ENCODE data around the gene ADAM17.
A peak's percentile ranks its signal among the peaks of the same experiment; 100 is the strongest.
"Not testable (repeated sequence)": the region's sequence is repeated elsewhere in the genome, so short reads cannot be mapped to it uniquely, and the experiment has no call there.

ADAM17 gene

GRCh38 chr2:9555297-9556120, at the start of gene ADAM17:
ADAM17 (minus strand) TSS chr2:9555830; CDS start chr2:9555605, 225 bp downstream.
- DNase-seq (ENCODE audit: low read depth), result peak; percentile 98

DNA sequence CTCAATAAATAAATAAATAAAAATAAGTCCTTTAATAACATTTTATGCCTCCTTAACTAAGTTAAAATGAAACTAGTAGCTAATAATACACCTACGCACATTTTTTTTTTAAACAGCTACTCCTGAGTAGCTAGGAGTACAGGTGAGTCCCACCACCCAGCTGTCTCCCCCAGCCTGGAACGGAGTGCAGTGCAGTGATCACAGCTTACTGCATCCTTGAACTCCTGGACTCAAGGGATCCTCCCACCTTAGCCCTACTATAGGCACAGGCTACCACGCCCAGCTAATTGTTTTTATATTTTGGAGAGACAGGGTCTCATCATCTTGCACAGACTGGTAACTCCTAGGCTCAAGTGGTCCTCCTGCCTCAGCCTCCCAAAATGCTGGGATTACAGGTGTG, 46.8 kb upstream of the ADAM17 start:
- DNase-seq (ENCODE audit: low read depth), result no peak

- no peak for DNase-seq (ENCODE audit: low read depth)
These were observed 45.8 kb upstream of the ADAM17 start for GRCh38 chr2:9601397-9601796.

DNA sequence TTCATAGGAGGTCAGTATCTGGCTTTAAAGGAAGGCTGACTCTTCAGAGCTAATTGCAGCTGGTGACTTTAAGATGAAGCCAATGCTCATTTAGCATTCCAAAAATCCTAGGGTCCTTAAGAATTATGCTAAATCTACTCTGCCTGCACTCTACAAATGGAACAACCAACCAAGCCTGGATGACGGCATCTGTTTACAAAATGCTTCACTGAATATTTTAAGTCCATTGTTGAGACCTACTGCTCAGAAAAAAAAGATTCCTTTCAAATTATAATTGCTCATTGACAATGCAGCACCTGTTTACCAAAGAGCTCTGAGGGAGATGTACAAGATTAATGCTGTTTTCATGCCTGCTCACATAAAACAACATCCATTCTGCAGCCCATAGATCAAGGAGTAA, 43.8 kb upstream of the ADAM17 start:
- no peak for DNase-seq (ENCODE audit: low read depth)

DNA sequence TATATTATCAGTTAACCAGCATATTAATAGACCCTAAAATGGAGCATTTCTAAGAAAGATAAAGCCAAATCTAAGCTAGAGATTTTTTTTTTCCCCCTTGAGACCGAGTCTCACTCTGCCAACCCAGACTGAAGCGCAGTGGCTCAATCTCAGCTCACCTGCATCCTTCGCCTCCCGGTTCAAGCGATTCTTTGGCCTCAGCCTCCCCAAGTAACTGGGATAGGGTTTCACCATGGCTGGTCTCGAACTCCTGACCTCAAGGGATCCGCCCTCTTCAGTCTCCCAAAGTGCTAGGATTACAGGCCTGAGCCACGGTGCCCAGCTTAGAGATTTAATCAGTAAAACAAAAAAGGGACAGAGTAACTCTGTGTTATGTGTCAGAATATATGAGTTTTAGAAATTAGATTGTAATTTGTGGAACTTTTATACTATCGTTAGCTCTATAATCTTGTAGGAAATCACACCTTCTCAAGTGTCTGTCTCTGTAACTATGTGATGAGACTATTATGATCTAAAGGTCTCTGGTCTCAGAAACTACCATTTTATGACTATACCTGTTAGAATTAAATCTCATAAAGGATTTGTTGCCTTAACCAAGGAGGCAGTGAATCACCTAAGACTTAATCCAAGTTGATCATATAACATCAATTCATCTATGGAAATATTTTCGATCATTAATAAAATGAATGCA, 41.1 kb upstream of the ADAM17 start:
- DNase-seq (ENCODE audit: low read depth), result no peak

- DNase-seq (ENCODE audit: low read depth), result no peak
These were observed 40.1 kb upstream of the ADAM17 start for GRCh38 chr2:9595746-9596145.

GRCh38 chr2:9595256-9595655, 39.6 kb upstream of the ADAM17 start:
- DNase-seq (ENCODE audit: low read depth), result not testable (repeated sequence)

- DNase-seq (ENCODE audit: low read depth), result peak; percentile 87
These were observed 38.9 kb upstream of the ADAM17 start for GRCh38 chr2:9594366-9595054.

DNA sequence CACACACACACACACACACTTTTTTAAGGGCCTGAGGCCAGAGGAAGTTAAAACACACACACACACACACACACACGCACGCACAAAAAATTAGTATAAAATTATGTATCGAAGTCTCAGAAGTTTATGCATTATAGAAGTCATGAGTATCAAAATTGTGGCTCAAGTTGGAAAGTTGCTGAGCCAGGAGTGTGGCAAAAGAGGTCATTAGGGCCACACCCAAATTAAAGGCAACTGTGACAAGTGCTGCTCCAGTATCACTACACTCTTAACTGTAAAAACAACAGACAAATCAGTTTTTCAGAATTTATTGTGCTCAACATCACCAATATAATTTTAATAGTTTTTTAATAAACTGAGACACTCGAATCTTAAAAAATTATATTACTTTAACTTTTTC, 38.3 kb upstream of the ADAM17 start:
- no peak for DNase-seq (ENCODE audit: low read depth)

GRCh38 chr2:9592699-9593098, 37.1 kb upstream of the ADAM17 start:
- peak; percentile 31 for DNase-seq (ENCODE audit: low read depth)

DNA sequence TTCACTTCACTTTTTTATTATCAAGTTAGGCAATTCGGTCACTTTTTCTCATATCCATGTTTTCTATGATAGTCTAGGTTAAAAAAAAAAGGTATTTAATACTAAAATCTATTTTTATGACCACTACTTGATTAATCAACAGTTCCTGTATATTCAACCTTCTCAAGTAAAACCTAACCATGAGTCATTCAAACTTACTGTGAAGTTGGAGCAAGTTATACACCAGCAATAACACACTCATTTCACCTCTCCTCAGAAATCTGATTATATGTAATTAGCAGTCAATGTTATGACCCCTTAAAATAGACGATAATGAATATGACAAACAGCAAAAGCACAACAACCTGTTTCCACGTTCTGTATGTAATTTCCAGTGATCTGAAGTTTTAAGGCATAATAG, 35.0 kb upstream of the ADAM17 start:
- no peak for DNase-seq (ENCODE audit: low read depth)

DNA sequence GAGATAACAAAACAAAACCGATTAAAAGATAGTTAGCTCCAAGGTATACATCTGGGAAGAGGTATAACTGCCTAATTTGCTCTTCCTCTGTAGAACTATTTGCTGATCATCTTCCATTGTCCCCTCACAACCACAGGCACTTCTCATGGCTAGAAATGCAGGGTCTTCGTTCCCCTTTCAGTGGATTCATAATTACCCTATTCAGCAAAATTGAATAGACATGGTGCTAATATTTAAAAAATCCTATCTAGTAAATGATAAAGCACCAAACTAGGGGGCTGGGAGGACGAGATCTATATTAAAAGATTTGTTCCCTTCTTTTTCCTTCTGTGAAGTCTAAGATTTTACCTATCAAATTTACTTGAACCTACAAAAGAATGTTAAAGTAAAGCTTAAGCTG, 30.8 kb upstream of the ADAM17 start:
- DNase-seq (ENCODE audit: low read depth), result no peak

- no peak for DNase-seq (ENCODE audit: low read depth)
These were observed 29.9 kb upstream of the ADAM17 start for GRCh38 chr2:9585486-9585885.

- not testable (repeated sequence) for DNase-seq (ENCODE audit: low read depth)
These were observed 29.3 kb upstream of the ADAM17 start for GRCh38 chr2:9584902-9585301.

DNA sequence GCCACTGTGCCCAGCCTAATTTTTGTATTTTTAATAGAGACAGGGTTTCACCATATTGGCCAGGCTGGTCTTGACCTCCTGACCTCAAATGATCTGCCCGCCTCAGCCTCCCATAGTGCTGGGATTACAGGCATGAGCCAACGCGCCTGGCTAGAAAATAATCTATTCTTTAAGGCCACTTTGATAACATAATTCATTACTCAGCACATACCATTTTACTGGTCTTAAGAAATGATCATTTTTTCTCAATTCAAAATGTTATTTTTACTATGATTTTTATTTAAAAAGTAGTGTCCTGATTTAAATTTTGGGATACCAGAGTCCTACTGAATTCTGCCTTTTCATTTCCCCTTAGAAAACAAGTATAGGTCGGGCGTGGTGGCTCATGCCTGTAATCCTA, 27.0 kb upstream of the ADAM17 start:
- no peak for DNase-seq (ENCODE audit: low read depth)

DNA sequence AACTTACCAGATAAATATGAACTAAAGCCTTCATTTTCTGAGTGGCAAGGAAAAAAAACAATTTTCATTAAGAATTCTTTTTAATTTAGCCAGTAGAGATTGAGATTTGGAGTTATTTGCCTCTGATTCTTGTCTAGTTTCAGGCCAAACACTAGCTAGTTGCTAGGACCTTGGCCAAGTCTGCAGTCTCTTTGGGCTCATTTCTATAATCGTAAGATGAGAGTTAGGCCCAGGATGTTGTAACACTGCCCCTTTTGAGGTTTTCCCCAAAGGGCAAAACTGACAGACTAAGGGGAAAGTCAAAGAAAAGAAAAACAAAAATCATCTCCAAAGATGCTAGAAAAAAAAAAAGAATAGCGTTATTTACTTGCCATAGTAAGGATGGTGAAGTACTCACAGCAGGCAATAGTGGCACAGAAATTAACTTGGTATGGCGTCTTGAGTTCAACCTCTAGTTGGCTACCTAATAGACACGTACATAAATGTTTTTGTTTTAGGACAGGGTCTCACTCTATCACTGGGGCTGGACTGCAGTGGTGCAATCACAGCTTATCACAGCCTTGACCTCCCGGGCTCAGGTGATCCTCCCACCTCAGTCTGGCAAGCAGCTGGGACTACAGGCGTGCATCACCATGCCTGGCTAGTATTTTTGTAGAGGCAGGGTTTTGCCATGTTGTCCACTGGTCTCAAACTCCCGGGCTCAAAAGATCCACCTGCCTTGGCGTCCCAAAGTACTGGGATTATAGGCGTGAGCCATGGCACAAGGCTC, 23.0 kb upstream of the ADAM17 start:
- peak; percentile 61 for DNase-seq (ENCODE audit: low read depth)

DNA sequence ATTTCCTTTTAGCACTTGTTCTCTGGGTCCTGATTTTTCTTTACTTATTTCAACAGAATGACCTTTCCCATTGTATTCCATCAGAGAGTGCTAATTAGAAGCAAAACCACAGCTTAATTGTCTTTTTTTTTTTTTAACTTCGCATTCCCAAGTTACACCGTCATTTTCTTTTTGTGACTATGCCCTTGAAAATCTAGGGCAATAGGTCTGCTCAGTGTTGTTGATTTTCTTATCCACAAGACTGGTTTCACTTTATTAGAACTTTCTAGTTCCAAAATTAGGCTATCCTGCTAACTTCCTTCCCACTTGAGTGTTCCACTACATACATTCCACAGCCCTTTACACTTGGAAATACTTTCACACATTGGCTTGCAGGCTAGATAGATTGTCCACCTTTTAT, 18.7 kb upstream of the ADAM17 start:
- no peak for DNase-seq (ENCODE audit: low read depth)

GRCh38 chr2:9573840-9574239, 18.2 kb upstream of the ADAM17 start:
- DNase-seq (ENCODE audit: low read depth), result no peak

DNA sequence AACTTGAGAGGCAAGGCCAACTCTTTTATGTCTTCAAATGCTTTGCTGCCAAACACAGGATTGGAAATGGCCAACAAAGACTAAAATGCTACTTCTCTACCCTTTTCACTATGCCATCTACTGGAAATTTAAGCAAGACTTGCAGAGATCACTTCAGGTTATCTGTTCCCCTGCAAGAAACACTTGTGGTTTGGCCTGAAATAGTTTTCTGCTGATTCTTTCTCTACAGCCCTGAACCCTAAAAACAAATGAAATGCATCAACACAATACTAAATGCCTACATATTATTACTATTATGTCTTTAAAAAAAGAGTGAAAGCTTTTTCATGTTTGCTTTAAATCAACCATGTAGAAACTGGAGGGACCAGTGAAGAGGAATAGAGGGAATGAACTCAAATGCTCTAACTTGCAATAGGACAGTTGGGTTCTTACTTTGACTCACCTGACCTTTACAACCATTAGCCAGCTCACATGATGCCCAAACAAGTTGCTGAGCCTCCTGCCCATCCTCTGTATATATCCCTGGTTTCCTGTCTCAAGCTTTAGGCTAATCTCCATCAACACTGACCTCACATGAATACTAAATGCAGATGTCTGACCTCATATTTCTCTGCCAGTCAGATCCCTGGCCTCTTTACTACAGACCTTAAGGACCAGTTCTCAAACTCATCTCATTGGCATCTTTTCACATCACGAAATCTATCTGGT, 17.5 kb upstream of the ADAM17 start:
- no peak for DNase-seq (ENCODE audit: low read depth)

DNA sequence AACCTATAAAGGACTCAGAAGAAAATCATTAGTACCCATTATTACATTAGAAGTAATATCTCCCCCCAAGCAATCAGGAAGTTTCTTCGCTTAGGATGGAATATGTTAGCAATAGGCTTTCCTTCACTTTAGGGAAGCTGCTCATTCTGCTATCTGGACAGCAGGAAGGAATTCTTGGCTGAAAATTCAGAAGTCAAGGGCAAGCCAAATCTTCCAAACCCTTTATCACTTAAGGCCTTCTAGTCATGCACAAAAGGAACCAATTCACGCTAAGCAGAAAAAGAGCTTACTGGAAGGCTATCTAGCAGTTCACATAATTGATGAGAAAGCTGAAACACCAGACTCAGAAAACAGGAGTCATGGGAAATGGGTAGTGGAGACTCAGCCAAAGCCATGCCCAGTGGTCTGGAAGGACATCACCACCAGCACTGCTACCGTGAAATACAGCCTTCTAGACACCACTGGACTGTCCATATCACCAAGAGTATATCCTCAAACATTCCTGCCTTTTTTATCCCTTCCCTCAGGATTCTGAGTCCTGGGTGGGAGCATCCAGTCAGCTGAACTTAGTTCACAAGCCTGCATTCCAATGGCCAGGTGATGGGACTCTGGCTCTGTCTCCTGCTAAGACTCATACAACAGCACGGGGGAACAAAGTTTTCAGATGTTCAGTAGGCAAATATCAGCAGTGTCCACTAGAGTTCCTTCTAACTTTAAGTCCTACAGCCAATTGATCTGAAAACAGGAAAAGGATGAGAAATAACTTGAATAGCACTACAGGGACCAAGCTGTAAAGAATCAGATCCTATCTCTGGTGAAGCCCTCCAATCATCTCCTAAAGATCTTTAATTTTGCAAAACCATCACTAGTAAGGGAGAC, 14.8 kb upstream of the ADAM17 start:
- DNase-seq (ENCODE audit: low read depth), result no peak
